Natural killer cell (primary cell): ENCODE data around the gene PRR35. TPM values are rescaled to one million over a fixed set of nuclear protein-coding genes. Genes with fewer than 3 reads are reported as not detected.

Source experiments
- ATAC-seq, 3 donors: fragments of 150-1000 bp in 2 of 3; fragments of 200-7000 bp in 1 of 3; cut with Tn5 transposase; 1 replicate in 1 of 3; 2 replicates in 2 of 3; pipeline ENCODE4 v1.10.0; 2021; ENCODE audit warnings: mild to moderate bottlenecking in 2 of 3, moderate library complexity in 2 of 3
- DNase-seq, 2 donors: peaks; one replicate each; pipeline versions ENCODE4 v3.0.0 to v3.0.0-alpha.2; 2013 to 2021; ENCODE audit warnings: mixed read lengths in 1 of 2
- H3K27ac ChIP-seq: one replicate; pipeline ENCODE4 v1.5.1; 2013; ENCODE audit warnings: mild to moderate bottlenecking, low read length
- H3K27me3 ChIP-seq: one replicate; pipeline ENCODE4 v1.6.1; 2013; ENCODE audit warnings: low read length; ENCODE audit not compliant: control insufficient read depth, insufficient read depth
- H3K36me3 ChIP-seq: one replicate; pipeline ENCODE4 v1.6.1; 2013; ENCODE audit warnings: low read length; ENCODE audit not compliant: control insufficient read depth, insufficient read depth
- H3K4me1 ChIP-seq: one replicate; pipeline ENCODE4 v1.6.1; 2013; ENCODE audit warnings: low read length; ENCODE audit not compliant: control insufficient read depth, insufficient read depth
- H3K4me3 ChIP-seq: one replicate; pipeline ENCODE4 v1.5.1; 2013; ENCODE audit warnings: low read length
- H3K9me3 ChIP-seq: one replicate; pipeline ENCODE4 v1.6.1; 2013; ENCODE audit warnings: low read length; ENCODE audit not compliant: control insufficient read depth, insufficient read depth
- H3K27ac Mint-ChIP-seq, 2 donors: one replicate each; pipeline ENCODE4 v1.8.0; 2022; ENCODE audit warnings: mild to moderate bottlenecking in 2 of 2, mixed read lengths in 2 of 2, moderate library complexity in 1 of 2
- H3K27me3 Mint-ChIP-seq, 2 donors: one replicate each; pipeline ENCODE4 v1.8.0; 2022; ENCODE audit warnings: low read depth in 2 of 2, mixed read lengths in 2 of 2
- H3K36me3 Mint-ChIP-seq: one replicate; pipeline ENCODE4 v1.8.0; 2022; ENCODE audit warnings: mixed read lengths
- H3K4me1 Mint-ChIP-seq, 2 donors: one replicate each; pipeline ENCODE4 v1.8.0; 2022; ENCODE audit warnings: mixed read lengths in 2 of 2
- H3K4me3 Mint-ChIP-seq: one replicate; pipeline ENCODE4 v1.8.0; 2022; ENCODE audit warnings: mild to moderate bottlenecking, moderate library complexity, mixed read lengths
- H3K9me3 Mint-ChIP-seq, 2 donors: one replicate each; pipeline ENCODE4 v1.8.0; 2022; ENCODE audit warnings: mixed read lengths in 2 of 2
- WGBS: methylation state at CpG from one replicate; pipeline ENCODE4 v1.1.7; 2013; ENCODE audit warnings: missing lambda C conversion rate; ENCODE audit not compliant: insufficient coverage; 5-methylcytosine and 5-hydroxymethylcytosine counted together
- intact Hi-C: fragments of 100-400 bp; cut with micrococcal nuclease; formaldehyde crosslinking; loops from one replicate; pipeline ENCODE4 v1.14.2; 2022
- total RNA-seq, 4 donors: library from RNA; stranded (reverse); fragments of 120-200 nt in 1 of 4; gene quantifications; one replicate each; pipeline versions ENCODE4 v1.2.3 to v1.2.4, GENCODE V29; 2013 to 2022
- TF ChIP-seq, protein P1 (sequence below): fragments of 200-600 bp; IDR thresholded peaks from one replicate; pipeline ENCODE4 v1.8.0; 2022; ENCODE audit warnings: antibody characterized with exemption

Gene PRR35
- total RNA-seq, 3 donors from 2014 or later (not counting 1 experiment from before 2014, with no cell fraction given): 0.20 TPM; not detected in 2

DNA sequence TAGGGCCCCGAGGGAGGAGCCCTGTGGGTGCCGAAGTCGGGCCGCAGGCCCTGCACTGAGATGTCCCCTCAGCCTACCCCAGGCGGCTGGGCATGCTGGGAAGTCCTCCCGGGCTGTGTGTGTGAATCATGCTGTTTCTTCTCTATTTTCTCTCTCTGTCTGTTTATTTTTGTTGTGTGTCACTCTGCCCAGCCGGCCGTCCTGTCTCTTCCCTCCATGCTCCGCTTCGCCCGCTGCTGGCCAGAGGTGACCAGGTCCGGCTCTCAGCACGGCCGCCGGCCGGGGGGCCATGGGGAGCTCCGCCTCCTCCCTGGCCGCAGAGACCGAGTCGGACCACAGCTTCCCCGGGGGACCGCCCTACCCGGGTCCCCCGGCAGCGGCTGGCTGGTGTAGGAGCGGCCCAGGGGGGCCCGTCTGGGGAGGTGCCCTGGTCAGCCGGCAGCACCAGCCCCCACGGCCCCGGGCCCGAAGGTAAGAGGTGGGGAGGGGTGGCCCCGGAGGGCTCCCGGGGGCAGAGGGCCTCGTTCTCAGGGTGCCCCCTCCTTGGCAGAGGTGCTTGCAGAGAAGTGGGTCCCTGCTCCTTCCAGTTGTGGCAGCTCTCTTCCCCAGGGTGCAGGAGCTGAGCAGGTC lies 20.2 kb upstream of the PRR35 start:
- H3K27ac Mint-ChIP-seq: no peak overlapping the region

DNA sequence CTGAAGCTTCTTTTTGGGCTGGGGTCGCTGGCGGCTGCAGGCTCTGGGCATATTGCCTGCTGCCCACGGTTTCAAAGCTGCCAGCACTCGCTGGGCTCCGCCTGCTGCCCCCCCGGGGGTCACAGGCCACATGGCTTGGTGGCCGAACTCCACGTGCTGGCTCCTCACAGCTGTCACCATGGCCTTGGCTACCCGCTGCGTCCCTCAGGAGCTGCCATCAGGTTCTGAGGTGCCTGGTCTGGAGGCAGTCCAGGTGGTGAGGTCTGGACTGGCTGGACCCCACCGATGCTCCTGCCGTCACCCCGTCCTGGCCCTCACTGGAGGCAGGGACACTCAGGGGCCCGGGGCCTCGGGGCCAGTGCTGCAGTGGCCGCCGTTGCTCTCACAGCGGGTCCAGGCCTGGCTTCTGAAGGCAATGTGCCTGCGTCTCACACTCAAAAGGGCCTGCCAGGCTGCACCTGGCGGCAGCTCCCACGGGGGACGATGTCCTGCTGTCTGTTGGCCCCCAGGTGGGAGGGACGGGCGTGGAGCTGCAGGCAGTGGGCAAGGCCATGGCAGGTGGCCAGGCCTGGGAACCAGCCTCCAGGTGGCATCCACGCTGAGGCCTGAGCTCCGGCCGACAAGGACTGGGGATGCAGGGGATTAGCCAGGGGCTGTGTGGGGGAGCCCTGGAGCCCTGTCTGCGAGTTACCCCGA lies 19.4 kb upstream of the PRR35 start:
- ATAC-seq (no peak), DNase-seq (no peak)
- no peak overlapping the region for H3K4me3 Mint-ChIP-seq
- H3K27ac Mint-ChIP-seq: no peak overlapping the region
- no peak overlapping the region for H3K27ac ChIP-seq
- intact Hi-C loops: no loop called here
- WGBS: 97% methylated on average over 29 of the region's 29 CpGs
- TF ChIP-seq, protein P1, sequence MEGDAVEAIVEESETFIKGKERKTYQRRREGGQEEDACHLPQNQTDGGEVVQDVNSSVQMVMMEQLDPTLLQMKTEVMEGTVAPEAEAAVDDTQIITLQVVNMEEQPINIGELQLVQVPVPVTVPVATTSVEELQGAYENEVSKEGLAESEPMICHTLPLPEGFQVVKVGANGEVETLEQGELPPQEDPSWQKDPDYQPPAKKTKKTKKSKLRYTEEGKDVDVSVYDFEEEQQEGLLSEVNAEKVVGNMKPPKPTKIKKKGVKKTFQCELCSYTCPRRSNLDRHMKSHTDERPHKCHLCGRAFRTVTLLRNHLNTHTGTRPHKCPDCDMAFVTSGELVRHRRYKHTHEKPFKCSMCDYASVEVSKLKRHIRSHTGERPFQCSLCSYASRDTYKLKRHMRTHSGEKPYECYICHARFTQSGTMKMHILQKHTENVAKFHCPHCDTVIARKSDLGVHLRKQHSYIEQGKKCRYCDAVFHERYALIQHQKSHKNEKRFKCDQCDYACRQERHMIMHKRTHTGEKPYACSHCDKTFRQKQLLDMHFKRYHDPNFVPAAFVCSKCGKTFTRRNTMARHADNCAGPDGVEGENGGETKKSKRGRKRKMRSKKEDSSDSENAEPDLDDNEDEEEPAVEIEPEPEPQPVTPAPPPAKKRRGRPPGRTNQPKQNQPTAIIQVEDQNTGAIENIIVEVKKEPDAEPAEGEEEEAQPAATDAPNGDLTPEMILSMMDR: no peak
- peaks cover 3% of the 10 kb centered on the region for H3K4me1 ChIP-seq
- no peaks in the 10 kb centered on the region for H3K9me3 Mint-ChIP-seq
- no peaks in the 10 kb centered on the region for H3K27me3 Mint-ChIP-seq
- H3K36me3 ChIP-seq: peaks cover 17% of the 10 kb centered on the region
- H3K4me1 Mint-ChIP-seq: peaks cover 10 to 26% of the 10 kb centered on the region in 2 donors
- no peaks in the 10 kb centered on the region for H3K36me3 Mint-ChIP-seq
- H3K4me3 ChIP-seq: no peak overlapping the region
- H3K9me3 ChIP-seq: no peaks in the 10 kb centered on the region
- H3K27me3 ChIP-seq: no peaks in the 10 kb centered on the region

More for the DNA sequence above, 20.2 kb upstream of the PRR35 start:
- no peak for DNase-seq
- Mint-ChIP-seq H3K9me3 (no peaks in the 10 kb centered on the region), H3K36me3 (no peaks in the 10 kb centered on the region), H3K27me3 (no peaks in the 10 kb centered on the region), H3K4me1 (peaks cover 10 to 29% of the 10 kb centered on the region in 2 donors), H3K4me3 (no peak overlapping the region)
- intact Hi-C loops: no loop called here
- H3K4me1 ChIP-seq: peaks cover 11% of the 10 kb centered on the region
- WGBS: 97% methylated on average over 34 of the region's 34 CpGs
- ATAC-seq: no peak
- TF ChIP-seq, protein P1: no peak
- H3K27ac ChIP-seq: no peak overlapping the region
- no peaks in the 10 kb centered on the region for H3K27me3 ChIP-seq
- H3K4me3 ChIP-seq: no peak overlapping the region
- H3K36me3 ChIP-seq: peaks cover 17% of the 10 kb centered on the region
- H3K9me3 ChIP-seq: no peaks in the 10 kb centered on the region

DNA sequence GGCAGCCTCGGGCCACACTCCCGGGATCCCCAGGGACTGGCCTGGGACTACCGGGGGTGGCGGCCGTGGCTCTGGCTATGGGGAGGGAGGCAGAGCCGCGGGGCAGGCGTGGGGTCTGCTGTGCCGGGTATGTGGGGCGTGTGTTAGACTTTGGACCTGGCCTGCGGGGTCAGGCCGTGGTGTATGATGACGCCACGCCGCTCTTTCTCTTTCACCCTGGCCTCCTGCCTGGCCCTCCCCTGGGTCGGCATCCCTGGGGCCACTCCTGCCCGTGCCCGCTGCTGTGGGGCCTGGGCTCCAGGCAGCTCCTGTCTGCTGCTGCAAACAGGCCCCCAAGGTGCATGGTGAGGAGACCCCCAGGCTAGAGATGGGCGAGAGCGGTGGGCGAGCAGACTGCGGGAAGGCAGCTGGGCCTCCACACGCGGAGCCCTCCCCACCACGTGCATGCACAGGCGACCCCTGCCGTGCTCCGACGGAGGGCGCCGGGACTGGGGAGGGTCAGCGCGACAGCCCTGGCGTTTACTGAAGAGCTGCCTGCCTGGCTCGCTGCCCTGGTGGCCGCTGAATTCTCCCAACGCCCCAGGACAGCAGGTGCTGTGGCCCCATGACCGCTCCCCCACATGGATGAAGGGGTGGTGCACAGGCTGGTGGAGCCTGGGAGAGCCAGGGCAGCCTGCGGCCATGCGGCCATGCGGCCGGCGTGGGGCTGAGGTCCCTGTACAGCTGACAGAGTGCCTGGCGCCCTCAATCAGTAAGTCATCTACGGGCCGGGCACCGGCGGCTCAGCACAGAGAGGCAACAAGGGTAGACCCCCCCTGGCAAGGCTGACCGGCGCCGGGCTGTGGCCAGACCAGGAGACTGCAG lies 16.7 kb upstream of the PRR35 start:
- H3K27ac Mint-ChIP-seq: no peak overlapping the region
- ATAC-seq (no peak), DNase-seq (no peak)
- peaks cover 10 to 32% of the 10 kb centered on the region in 2 donors for H3K4me1 Mint-ChIP-seq
- H3K27me3 Mint-ChIP-seq: no peaks in the 10 kb centered on the region
- intact Hi-C loops: no loop called here
- TF ChIP-seq, protein P1: no peak
- 98% methylated on average over 51 of the region's 51 CpGs for WGBS
- Histone ChIP-seq H3K36me3 (peaks cover 5% of the 10 kb centered on the region), H3K9me3 (no peaks in the 10 kb centered on the region), H3K27ac (no peak overlapping the region), H3K4me3 (no peak overlapping the region), H3K27me3 (no peaks in the 10 kb centered on the region), H3K4me1 (peaks cover 24% of the 10 kb centered on the region)
- no peaks in the 10 kb centered on the region for H3K9me3 Mint-ChIP-seq
- H3K36me3 Mint-ChIP-seq: no peaks in the 10 kb centered on the region
- no peak overlapping the region for H3K4me3 Mint-ChIP-seq
